HG03060 (cell line): ENCODE data around the gene DNMT3A.

Experiments used
- ATAC-seq: cut with Tn5 transposase; IDR thresholded peaks from one replicate; pipeline ENCODE4 v1.9.1; 2021; ENCODE audit warnings: low read depth, moderate number of reproducible peaks; ENCODE audit not compliant: unreplicated experiment

The DNMT3A gene

DNA sequence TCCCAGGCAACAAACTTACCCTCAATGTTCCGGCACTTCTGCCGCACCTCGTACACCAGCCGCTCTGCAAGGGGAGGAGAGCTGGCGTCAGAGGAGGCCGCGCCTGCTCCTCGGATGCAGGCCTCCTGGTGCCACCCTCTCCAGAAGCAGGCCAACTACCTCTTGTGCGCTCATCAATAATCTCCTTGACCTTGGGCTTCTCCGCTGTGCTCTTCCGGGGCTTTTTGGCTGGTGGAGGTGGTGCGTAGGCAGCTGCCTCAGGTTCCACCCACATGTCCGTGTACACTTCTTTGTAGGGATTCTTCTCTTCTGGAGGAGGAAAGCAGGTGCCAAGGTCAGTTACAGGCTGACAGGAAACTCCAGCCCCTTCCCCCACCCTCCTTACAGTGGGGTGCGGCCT lies 95.7 kb downstream of the DNMT3A start:
- ATAC-seq, result no peak

DNA sequence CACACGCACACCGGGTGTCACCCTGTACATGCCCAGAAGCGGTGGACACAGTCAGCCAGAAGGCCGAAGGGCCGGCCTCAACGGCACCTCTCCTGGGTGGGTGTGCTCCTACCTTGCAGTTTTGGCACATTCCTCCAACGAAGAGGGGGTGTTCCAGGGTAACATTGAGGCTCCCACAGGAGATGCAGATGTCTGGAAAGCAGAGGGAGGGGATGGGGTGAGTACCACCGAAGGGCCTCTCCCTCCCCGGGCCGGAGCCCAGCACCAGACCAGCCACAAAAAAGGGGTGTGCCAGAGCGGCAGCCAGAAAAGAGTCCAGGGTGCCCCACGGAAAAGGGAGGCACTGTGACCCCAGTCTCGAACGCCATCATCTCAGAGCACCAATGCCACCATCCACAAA lies 96.6 kb downstream of the DNMT3A start:
- no peak for ATAC-seq

DNA sequence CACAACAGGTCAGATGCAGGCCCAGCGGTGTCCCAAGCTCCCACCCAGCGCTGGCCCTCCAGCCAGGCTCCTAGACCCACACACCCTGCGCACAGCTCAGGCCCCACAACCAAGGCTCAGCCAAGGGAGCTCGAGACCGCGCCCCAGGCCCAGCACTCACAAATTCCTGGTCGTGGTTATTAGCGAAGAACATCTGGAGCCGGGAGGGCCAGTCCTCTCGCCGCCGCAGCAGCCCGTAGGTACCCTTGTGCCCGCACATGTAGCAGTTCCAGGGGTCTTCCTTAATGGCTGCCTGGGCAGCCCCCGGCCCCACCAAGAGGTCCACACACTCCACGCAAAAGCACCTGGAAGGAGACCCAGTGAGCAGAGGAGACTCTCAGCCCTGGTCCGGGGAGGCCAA lies 97.7 kb downstream of the DNMT3A start:
- ATAC-seq, result no peak

DNA sequence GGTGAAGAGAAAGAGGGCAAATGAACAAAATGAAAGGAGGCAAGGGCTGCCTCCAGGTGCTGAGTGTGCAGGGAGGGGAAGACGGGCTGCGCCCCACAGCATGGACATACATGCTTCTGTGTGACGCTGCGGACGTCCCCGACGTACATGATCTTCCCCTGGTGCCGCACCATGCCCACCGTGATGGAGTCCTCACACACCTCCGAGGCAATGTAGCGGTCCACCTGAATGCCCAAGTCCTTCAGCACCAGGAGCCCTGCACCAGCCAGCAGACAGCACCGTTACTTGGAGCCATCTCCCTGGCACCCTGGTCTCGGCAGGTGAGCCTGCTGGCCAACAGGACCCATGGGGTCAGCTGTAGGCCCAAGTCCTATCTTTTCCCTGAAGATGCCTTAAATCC lies 100.3 kb downstream of the DNMT3A start:
- ATAC-seq, result no peak

DNA sequence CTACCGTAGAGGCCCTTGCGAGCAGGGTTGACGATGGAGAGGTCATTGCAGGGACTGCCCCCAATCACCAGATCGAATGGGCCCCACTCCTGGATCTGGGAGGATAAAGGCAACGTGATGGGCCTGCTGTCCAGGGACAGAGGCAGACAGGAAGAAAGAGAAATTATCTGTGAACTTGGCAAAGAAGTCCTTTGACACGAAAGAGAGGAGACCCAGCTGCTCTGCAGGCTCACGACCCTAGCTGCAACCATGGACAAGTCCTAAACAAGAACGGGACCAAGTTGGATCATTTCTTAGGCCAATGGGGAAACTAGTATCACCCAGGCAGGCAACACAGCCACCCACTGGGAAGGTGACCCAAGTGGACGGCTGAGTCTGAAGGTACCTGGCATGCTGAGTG lies 101.1 kb downstream of the DNMT3A start:
- no peak for ATAC-seq

DNA sequence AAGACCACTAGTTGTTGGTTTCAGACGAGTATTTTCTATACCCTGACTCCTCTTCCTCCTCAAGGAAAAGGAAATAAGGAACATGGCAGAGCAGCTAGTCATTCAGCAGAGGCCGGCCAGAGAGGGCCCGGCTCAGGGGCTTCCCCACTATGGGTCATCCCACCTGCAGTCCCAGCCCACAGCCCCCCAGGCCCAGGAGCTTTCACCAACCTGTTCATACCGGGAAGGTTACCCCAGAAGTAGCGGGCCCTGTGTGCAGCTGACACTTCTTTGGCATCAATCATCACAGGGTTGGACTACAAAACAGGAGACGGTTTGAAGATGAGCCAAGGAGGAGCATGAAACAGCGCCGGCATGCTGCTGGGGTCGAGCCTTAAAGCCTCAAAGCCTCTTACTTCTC lies 102.8 kb downstream of the DNMT3A start:
- ATAC-seq, result no peak

DNA sequence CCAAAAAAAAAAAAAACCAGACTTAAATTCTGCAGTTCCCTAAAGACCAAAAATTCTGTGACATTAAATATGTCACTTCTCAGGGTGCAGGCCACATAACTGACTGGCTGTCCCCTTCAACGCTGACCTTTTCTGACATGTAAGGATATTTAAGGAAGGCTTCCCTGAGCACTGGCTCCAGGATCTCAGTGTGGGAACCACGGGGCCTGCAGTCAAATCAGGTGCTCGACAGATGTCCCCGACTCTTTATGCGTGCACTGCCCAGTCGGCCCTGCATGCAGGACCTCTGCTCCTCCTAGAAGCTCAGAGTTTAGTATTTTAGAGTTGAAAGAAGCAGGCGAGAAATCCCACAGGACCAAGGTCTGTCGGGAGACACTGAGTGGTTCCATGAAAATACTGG lies 104.0 kb downstream of the DNMT3A start:
- no peak for ATAC-seq

DNA sequence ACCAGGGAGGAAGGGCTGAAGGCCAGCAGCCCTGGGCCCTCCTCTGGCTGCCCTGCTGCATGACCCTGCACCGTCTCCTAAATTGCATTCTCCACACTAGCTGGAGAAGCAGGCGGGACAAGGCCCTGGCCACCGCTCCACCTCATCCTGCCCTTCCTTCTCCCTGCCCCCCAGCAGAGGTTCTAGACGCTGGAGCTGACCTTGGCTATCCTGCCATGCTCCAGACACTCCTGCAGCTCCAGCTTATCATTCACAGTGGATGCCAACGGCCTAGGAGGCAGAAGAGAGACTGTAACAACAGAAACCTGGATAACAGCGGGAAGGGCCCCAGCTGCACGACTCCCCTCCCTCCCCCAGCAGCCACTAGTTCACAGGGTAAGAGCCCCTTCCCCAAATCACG lies 105.0 kb downstream of the DNMT3A start:
- no peak for ATAC-seq

DNA sequence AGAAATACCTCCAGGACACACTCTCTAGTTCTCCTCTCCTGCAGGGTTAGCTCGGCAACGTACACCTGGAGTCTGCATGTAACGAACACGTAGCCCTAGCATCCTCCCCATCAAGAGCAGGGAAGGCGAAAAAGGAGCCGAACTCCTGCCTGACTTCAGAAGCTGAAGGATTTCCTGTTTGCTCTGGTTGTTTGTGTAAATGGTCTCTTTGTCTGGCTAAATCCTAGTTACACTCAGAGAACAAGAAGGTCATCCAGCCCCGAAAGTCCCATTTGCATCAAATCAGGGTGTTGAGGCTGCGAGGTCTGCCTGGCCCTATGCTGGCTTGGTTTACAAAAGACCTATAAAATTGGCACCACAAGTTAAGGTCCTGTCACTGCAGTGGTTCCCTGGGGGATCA lies 107.0 kb downstream of the DNMT3A start:
- ATAC-seq, result no peak

DNA sequence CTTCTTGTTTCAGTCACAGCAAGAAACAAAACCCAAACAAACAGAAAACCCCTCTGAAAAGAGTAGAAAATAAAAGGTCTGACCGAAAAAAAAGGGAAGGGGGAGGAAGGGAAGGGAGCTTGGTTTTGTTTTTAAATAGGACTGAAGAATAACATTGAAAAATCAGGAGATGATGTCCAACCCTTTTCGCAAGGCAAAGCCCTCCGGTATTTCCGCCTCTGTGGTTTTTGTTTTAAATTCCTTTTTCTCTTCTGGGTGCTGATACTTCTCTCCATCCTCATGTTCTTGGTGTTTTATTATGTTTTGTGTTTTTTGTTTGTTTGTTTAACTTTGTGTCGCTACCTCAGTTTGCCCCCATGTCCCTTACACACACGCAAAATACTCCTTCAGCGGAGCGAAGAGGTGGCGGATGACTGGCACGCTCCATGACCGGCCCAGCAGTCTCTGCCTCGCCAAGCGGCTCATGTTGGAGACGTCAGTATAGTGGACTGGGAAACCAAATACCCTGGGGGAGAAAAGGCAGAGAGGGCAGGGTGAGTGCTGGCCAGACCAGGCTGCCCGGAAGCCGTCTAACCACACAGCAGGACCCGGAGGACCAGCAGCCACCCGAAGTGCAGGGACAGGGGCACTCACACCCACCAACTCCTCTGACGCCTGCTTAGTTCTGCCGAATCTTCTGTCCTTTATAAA lies 107.7 kb downstream of the DNMT3A start:
- no peak for ATAC-seq

DNA sequence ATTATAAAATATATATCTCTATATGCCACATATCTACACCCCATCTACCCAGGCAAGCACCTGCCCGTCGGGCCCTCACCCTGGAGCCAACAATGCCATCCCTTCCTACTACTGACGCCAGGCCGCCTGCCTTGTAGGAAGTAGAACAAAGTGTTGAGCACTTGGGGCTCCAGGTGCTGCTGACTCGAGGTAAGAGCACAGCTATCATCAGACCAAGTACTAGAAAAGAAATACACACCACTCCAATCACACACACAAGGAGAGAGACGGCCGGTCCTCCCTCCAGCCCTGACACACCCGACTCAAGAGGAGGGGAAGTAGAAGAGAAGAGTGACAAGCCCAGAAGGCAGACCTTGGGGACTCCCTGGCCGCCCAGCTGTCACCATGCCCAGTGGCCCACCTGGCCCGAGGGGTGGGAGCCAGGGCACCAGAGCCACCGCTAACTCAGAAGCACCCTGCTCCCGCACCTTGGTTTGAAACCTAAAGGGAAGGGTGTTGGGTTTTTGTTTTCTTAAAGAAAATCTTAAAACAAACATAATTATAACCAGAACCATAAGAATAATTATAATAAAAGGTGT lies 109.4 kb downstream of the DNMT3A start:
- no peak for ATAC-seq

DNA sequence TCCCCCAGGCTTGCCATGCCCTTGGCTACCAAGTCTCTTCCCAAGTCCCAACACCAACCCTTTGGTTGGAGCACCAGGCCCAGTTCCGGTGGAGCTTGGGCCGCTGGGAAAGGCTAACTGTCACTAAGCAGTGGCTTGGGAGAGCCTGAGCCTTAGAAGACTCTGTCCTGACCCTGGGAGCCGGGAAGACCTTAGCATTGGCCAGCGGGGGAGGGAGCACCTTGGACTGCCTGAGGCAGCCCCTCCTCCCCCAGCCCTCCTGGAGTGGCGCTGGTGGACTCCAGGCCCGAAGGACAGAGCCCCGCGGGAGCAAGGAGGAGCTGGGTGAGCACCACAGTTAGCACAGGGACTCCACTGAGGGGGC lies 110.8 kb downstream of the DNMT3A start:
- no peak for ATAC-seq

DNA sequence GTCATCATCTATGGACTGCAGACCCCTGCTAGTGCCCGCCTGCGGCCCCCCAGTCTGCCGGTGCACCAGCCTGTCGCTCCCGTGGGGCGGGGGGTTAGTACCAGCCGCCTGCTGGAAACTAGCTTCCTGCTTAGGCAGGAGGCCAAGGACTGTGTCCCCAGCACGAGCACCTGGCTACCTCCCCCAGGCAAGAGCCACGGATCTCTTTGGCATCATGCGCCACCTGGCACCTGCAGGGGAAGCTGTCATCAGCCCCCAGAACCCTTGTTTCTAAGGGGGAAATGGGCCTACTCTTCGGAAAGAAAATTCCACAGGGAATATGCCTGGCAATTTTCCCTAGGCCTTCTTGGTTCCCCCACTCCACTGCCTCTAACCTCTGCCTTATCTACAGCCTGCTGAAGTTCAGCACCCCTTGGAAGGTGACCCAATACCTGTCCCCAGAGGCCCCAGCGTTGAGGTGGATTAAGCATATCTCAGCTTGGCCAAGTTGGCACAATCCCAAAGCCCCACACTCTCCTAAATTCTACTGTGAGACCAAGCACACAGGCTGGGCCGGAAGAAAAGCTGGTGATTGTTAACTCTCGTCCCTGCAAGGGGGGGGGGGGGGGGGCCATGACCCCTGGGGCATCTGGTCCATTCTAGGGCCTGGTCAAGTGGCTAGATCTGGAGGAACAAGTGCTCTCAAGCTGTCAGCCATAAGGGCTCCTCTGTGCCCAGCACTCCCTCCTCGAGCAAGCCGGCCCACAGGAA lies 111.4 kb downstream of the DNMT3A start:
- ATAC-seq, result no peak

DNA sequence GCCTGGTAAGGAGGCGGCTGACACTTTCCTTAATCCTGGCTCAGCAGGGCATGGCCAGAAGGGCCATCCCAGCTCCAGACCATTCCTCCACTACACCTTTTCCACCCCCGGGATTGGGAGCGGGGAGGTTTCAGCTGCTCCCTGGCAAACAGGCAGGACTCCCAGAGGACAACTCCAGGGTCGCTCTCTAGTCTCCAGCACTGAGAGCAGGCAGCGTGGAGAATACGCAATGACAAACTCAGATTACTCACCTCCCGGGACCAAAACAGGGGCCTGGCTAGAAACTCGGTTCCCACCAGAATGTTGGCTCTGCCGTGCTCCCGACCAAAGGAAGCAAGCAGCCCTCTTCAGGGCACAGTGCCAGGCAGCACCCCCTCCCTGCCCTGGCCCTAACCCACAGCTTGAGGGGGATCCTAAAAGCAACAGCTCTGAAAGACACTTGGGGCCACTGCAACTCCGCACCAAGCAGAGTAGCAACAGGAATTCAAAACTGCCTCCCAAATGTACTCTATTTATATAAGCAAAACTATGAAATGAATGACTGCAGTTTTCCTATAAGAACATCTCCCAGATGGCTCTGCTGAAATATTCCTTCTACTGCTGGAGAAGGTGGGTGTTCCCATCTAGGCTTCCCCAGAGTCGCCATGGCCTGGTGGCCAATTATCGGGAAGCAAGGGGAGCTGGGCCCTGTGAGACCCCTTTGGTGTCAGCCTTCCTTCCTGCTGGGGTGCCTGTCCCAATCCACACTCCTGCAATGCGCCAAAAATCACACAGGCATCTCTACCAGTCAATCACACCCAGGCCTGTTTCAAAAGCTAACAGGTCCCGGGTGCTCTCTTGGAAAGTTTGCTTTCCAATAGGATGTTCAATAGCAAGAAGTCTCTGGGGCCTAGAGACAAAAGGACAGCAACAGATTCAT lies 112.2 kb downstream of the DNMT3A start:
- ATAC-seq, result no peak

DNA sequence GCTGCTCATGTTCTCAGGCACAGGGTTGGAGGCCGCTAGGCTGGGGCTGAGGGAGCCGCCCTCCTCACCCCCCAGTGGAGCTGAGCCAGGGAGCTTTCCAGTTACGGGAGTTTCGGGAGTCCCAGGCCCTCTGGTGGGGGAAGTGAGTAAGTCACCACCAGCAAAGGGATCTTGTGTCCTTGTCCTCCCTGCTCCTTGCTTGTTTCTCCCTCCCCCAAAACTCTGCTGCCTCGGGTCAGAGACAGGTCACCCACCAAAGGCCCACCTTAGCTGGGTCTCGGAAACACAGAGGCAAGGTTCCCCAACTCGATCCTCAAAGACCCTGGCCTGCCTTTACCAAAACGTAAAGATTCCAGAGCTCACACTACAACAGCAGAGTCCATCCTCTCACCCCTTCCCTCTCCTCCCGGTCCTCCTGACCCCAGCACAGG lies 112.9 kb downstream of the DNMT3A start:
- ATAC-seq, result no peak

DNA sequence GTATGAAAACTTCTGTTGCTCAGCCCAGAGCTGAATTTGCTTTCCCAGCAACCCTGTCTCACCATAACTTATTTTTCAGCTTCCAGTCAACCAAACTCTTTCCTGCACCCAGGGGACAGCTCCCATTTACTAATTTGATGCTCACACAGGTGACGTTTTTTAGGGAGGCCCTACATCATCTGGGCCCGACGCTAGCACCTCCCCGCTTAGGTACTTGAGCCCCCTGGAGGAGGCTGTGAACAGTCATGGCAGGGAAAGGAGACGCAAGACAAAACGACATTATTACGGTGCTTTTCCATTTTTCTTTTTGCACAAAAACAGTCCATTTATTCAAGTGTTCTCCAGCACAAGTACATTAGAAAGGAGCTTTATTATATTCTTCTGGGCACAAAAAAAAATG lies 114.1 kb downstream of the DNMT3A start:
- no peak for ATAC-seq

DNA sequence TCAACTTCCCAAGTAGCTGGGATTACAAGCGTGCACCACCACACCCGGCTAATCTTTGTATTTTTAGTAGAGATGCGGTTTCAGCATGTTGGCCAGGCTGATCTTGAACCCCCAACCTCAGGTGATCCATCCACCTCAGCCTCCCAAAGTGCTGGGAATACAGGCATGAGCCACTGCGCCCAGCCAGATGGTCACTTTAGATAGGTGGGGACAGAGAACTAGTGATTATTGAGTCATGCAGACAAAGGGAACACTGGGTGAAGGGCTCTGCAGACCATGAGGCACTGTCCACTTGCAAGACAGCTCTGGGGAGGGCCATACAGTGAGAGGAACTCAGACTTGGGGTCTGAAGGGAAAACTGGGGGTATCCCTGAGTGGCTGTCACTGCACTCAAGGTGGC lies 114.9 kb downstream of the DNMT3A start:
- ATAC-seq, result no peak

DNA sequence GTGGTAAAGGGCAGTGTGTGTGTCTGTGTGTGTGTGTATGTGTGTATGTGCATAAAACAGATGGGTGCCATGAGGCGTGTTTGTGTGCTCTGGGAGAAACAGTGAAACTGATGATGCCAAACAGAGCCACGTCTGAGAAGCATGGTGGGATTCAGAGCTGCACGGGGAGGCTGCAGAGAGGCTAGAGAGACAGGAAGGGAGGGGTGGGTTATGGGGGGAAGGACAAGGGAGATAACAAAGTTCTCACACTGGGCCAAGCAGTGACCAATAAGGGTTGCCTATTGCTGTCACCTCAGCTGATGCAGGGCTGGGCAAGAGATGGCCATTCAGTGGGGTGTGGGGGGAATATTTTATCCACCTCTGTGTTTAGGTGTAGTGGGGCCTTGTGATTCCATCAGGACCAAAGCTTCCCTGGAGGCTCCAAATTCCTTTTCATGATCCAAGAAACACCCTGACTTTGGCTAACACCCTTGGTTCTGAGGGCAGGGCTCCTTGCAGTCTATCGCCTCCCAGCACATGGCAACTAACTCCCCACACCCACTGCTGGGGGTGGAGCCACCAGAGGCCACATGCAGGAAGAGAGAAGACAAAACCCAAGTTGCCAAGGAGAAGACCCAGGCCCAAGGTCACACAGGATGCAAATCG lies 119.1 kb downstream of the DNMT3A start:
- no peak for ATAC-seq

DNA sequence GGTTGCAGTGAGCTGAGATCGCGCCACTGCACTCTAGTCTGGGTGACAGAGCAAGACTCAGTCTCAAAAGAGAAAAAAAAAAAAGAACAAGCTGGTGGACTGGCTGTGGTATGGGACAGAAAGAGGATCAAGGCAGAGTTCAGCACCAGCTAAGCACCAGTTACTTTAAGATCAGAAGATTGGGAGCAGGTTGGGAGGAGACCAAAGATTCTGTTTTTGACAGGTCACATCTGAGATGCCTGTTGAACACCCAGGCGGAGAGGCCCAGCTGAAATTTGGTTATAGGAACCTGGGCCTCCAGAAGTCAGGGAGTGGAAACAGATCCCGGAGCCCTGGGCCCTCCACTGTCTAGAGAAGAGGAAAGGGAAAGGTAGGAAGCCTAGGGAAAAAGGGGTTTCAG lies 120.1 kb downstream of the DNMT3A start:
- ATAC-seq, result no peak

DNA sequence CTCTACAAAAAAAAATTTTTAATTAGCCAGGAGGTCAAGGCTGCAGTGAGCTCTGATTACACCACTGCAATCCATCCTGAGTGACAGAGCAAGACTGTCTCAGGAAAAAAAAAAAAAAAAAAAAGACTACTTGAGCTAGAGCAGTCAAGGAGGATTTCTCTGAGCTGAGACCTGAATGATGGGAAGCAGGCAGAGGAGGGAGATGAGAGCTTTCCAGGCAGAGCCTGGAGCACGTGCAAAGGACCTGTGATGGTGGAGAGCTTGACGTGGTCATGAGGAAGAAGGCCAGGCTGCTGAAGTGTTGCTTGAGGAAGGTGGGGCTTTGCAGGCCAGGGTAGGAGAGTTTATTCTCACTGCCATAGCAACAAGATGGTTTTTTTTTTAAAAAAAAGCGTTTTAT lies 121.4 kb downstream of the DNMT3A start:
- no peak for ATAC-seq

DNA sequence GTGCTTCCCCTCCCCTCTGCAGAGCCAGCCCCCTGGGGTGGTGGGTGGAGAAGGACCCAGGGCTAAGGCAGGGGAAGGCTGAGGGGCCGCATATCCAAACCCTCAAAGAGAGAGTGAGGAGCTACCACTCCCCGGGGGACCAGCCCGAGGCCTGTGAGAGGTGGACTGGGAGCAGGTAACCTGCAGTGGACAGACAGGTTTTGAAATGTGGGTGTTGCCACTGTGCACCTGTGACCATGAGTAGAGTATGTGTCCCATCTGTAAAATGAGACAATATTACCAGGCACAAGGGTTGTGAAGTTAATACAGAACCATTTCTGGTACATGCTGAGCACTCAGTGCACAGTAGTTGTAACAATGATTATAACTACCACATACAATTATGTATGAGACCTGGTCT lies 122.1 kb downstream of the DNMT3A start:
- ATAC-seq, result no peak
